HTERT RPE-1 (cell line): ENCODE measurements around the gene FLRT2.

Source experiments
- in situ Hi-C: fragments of 300-500 bp; cut with MboI; formaldehyde crosslinking; loops from 4 replicates; pipeline ENCODE4 v1.14.3; 2020; ENCODE audit warnings: low sequenced_read_pairs

The FLRT2 gene

GRCh38 chr14:85556267-85556666, 26.3 kb downstream of the FLRT2 start:
- in situ Hi-C loops, result no loop called here

DNA sequence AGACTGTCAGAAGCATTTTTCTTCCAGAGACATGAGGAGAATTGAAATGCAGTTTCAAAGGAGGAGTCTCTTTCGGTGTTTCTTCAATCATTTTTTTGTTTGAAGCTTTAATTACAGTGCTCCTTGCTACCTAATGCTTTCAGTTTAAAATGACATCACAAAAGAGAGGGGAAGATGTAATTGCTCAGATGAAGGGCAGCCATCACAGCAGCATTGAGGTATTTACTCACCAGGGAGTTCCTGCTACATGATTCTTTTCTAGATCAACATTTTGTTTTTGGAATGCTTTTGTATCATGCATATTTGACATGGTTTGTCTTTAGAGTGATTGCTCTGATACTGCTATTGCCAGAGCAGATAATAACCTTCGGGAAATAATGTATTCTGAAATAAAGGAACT, 28.6 kb downstream of the FLRT2 start:
- in situ Hi-C loops, result no loop called here

DNA sequence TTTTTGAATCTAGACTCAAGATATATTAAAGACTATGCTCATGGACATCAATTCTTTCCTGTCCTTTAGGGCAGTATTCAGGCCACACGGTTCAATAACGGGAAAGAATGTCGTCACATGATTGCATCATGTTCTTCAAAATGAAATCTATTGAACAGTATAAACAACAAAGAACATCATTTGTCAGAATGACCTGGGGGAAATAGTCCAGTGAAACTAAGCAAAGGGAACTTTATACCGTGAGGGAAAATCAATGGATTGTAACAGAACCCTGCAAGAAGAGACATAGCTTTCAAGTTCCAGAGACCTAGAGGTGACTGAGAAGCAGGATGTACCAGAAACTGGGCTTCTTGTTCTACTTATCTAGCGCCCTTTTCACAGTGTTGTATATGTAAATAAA, 32.7 kb downstream of the FLRT2 start:
- in situ Hi-C loops, result no loop called here

DNA sequence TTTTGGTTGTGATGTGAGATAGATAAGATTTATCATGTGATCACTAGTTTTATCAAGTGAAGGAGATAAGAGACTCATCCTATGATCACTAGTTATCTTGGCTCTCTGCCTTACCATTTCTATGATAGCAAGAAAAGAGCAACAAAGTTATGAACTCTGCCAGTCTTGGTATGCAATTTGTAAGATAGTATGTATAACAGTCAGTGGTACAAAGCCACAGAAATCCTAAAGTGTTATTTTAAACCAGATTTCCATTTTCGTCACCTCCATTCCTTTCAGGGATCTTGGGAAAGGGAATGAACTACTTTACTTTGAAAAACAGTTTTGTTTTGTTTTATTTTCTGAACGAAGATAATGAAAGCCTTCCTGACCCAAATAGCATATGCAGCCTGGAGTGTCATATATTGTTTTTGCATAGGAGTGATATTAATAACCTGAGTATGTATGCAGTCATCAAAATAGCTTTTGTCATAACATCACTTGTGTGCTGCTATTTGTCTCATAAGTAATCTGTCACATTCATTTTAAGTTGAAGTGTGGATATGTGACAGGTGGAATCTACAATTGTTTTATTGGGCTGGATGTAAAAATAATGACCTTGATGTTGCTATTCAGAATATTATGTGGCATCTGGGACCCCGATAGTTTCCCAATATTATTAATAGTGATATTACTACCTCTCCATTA, 35.0 kb downstream of the FLRT2 start:
- in situ Hi-C loops, result no loop called here

GRCh38 chr14:85565862-85566296, 35.9 kb downstream of the FLRT2 start:
- in situ Hi-C loops, result no loop called here

DNA sequence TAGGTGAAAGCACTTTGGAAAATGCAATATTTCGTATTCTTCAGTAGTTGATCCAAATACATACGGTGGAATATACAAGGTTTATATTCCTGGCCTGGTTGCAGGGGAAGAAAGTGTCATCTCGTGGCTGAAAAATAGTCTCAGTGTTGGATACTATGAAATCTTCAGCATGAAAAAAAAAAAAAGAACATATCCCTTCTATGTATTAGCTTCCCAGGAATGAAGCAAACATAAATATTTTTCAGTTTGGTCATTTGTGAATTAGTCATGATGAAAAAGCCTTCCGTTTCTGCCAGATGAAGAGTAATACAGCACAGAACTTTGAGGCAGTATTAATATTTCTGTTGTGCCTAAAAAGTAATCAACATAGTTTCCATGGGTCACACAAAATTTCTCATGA, 36.7 kb downstream of the FLRT2 start:
- in situ Hi-C loops, result no loop called here

- in situ Hi-C loops, result no loop called here
Observed at GRCh38 chr14:85572011-85572410, 42.1 kb downstream of the FLRT2 start.

GRCh38 chr14:85572845-85573244, 42.9 kb downstream of the FLRT2 start:
- in situ Hi-C loops, result no loop called here

GRCh38 chr14:85573406-85573805, 43.5 kb downstream of the FLRT2 start:
- in situ Hi-C loops, result no loop called here

DNA sequence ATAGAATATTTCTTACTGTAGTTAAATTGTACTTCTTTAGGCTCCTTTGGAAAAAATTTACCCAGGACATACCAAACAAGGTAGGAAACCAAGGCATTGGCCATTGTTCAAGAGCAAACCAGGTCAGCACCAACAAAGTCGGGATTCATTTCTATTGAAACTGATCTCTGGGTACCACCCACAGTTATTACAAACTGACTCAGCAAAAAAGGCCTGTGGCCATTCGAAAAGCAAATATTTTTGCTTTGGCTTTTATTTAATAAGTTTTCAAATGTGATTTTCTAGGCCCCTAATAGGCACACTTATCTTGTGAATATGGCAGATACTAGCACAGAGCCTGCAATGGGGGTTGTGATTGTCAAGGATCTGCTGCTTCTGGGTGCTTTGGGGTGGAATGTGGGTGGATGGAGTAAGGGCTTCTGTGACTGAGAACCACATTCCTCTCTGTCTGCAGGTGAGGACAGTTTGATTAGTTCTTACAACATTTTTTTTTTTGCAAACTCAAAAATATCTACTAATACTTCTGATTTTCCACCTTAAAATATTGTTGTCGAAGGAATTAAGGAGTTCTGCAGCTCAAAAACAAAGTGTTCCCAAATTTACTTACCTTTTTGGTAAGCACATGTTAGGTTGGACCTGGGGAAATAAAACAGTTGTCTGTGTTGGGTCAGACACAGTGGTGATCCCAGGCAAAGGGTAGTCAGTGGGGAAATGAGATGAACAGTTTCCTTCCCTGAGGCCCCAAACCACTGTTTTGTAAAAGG, 45.1 kb downstream of the FLRT2 start:
- in situ Hi-C loops, result no loop called here

GRCh38 chr14:85575617-85575898, 45.6 kb downstream of the FLRT2 start:
- in situ Hi-C loops, result no loop called here

- in situ Hi-C loops, result no loop called here
Observed at GRCh38 chr14:85576218-85576617, 46.3 kb downstream of the FLRT2 start.

- in situ Hi-C loops, result no loop called here
Observed at GRCh38 chr14:85576848-85577542, 47.1 kb downstream of the FLRT2 start.

DNA sequence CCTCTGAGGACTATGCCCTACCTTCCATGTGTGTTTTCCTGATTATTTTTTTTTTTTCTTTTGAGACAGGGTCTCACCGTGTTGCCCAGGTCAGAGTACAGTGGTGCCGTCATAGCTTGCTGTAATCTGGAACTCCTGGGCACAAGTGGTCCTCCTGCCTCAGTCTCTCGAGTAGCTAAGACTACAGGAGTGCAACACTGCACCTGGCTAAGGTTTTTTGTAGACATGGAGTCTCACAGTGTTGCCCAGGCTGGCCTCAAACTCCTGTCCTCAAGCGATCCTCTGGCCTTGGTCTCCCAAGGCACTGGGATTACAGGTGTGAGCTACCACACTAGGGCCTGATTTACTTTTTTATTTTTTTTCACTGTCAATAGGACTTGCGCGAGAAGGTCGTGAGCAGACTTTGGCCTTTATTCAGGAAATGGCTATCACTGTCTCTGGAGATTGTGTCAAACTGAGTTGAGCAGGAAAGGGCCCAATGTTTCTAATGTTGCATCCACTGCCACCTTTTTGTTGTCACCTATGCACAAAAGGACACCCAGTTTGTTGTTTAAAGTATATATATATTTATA, 47.7 kb downstream of the FLRT2 start:
- in situ Hi-C loops, result no loop called here

GRCh38 chr14:85578357-85578756, 48.4 kb downstream of the FLRT2 start:
- in situ Hi-C loops, result no loop called here

DNA sequence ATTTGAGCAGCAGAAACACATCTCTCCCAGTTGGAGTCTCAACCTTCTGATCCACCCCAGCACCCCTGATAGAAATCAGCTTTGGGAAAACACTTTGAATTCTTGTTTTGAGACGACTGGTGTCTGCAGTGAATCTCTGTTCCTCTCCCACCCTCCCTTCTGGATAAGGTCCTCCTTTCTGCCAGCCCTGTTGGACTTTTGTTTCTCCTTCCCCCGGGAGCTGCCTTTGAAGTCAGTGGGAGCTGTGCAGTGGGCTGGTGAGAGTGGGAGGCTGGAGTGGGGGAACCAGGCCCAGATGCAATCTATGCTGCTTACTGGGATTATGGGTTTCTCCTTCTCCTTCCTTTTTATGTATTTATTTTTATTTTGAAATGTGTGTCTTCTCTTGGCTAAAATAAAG, 49.0 kb downstream of the FLRT2 start:
- in situ Hi-C loops, result no loop called here

DNA sequence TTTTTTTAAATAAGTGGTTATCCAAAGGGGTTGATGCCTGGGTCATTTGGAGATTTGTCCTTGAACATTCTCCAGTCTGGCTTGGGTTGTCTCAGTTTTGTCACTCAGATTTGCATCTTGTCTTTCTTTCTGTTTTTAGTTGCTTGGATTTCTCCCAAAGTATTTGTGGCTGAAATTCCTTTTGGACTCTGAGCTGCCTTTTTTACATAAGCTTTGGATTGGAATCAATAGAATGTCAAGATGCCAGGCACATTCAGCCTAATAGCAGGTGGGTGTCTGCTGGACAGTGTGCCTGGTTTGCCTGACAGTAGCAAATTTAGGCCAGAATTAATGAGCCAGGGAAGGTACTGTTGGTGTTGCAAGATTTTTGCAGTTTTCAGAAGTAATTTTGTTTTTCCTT, 50.0 kb downstream of the FLRT2 start:
- in situ Hi-C loops, result no loop called here

GRCh38 chr14:85580536-85581140, 50.7 kb downstream of the FLRT2 start:
- in situ Hi-C loops, result no loop called here

DNA sequence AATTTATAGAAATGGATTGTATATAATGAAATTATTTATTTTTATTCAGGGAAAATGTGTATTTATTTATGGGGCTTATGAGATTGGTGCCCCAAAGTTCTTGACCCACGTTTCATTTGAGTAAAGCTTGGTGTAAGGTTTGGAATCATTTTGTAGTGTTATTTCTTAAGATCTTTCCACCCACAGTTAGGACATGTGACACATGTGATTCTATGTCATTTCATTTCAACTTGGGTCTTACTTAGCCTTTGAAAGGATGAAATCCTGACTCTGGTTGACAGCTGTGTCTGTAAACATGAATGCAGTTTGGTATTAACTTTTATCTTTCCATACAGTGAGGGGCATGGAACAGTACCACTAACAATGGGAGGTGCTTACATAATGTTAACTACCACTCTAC, 51.7 kb downstream of the FLRT2 start:
- in situ Hi-C loops, result no loop called here

DNA sequence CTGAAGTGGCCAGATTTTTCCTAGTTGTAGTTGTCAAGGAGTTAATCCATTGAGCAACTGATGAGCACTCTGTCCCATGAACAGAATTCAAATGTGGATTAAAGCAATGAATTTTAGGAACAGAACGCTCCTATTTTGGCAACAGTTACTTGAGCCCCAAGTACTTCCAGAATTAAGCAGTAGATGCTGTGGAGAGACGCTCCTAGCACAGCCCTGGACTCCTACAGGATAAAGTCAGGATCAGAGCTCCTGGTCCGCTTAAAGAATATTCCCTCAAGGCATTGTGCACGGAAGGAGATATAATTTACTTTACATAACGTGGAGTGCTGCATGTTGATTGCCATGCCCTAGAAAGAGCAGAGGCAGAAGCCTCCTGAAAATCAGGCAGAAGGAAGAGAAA, 53.4 kb downstream of the FLRT2 start:
- in situ Hi-C loops, result no loop called here

- in situ Hi-C loops, result no loop called here
Observed at GRCh38 chr14:85584481-85584880, 54.5 kb downstream of the FLRT2 start.
